Epithelial cell of proximal tubule (primary cell): Measurements from ENCODE around the gene DAPK1. TPM values are rescaled to one million over a fixed set of nuclear protein-coding genes. Genes with fewer than 3 reads are reported as not detected.

Experiments
- DNase-seq: peaks from one replicate; pipeline ENCODE4 v3.0.0-alpha.2; 2011; ENCODE audit warnings: low read depth
- H3K4me3 ChIP-seq: 2 replicates; pipeline ENCODE4 v1.5.1; 2011; ENCODE audit warnings: low read depth, mild to moderate bottlenecking, low read length
- total RNA-seq: library from RNA; depleted of rRNA; stranded (reverse); fragments of >200 nt; gene quantifications from 2 replicates; pipeline ENCODE4 v1.2.3, GENCODE V29; 2015
- TF ChIP-seq, protein P1 (sequence below): conservative IDR thresholded peaks from 2 replicates; pipeline ENCODE4 v1.5.1; 2012; ENCODE audit warnings: low read depth, mild to moderate bottlenecking, low read length

The DAPK1 gene
- total RNA-seq, 1 donor from 2014 or later, result 46.3 TPM

DNA sequence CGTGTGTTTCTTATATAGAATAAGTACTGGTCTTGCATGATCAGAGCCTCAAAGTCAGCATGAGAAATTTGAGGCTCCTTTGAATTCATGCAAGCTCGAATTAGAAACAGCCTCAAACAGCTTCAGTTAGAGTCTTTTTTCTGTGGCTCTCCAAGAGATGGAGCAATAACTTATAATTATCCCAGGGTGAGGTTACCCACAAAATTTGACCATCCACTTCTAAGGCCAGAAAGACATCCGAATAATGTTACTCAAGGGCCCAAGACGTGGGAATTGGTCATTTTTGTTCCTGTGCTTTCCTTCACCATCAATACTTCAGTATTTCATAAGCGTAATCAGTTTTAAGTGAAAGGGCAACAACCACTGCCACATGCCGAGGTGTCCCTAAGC, 89.7 kb downstream of the DAPK1 start:
- no peak overlapping the region for H3K4me3 ChIP-seq
- no peak for DNase-seq
- TF ChIP-seq, protein P1, sequence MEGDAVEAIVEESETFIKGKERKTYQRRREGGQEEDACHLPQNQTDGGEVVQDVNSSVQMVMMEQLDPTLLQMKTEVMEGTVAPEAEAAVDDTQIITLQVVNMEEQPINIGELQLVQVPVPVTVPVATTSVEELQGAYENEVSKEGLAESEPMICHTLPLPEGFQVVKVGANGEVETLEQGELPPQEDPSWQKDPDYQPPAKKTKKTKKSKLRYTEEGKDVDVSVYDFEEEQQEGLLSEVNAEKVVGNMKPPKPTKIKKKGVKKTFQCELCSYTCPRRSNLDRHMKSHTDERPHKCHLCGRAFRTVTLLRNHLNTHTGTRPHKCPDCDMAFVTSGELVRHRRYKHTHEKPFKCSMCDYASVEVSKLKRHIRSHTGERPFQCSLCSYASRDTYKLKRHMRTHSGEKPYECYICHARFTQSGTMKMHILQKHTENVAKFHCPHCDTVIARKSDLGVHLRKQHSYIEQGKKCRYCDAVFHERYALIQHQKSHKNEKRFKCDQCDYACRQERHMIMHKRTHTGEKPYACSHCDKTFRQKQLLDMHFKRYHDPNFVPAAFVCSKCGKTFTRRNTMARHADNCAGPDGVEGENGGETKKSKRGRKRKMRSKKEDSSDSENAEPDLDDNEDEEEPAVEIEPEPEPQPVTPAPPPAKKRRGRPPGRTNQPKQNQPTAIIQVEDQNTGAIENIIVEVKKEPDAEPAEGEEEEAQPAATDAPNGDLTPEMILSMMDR, result no peak

DNA sequence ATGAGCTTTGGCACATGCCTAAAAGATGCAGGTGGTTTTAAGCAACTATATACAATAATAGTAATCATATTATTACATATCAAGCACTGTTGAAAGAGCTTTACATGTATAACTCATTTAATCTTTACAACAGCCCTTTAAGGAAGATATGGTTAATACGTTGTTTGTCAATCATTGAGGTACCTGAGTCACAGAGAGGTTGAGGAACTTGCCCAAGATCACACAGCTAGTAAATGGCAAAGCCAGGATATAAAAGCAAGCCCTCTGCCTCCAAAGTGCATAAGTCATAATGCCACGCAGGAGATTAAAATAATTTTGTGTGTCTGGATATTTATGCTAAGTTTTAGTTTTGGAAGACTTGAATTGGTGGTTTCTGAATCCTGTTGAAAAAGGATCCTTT, 90.2 kb downstream of the DAPK1 start:
- TF ChIP-seq, protein P1, result no peak
- H3K4me3 ChIP-seq, result no peak overlapping the region
- no peak for DNase-seq

DNA sequence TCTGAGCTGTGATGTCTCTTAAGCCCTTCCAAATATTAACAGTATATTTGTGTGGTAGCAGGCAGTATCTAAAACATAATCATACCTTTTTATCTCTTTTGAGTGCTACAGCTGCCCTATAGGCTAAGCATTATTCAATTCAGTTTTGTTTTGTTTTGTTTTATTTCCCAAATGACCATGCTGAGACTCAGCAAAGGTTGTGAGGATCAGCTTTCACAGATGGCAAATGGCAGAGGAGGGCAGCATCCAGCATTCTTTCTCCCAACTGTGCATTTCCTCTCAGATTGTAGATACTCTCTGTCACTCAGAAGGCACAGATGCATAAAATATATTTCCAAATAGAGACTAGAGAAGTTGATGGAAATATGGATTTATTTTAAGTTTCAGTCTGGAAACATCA, 90.7 kb downstream of the DAPK1 start:
- H3K4me3 ChIP-seq, result no peak overlapping the region
- TF ChIP-seq, protein P1, result no peak
- DNase-seq, result no peak

DNA sequence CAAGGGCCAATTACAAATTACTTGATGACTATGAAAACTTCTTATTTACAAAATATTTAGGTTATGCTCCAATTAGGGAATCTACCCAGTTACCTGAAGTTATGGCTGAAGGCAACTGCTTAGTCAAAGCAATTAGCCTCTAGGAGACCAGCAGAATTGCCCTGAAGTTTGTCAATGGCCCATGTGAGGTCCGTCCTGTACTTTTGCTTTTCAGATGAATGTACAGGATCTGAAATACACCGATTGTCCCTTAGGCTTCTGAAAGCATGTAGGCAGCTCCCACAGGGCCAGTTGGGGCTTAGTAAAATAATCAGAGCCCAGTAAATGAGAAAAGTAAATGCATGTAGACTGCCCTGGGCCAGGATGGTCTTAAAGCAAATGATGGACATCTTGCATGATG, 93.3 kb downstream of the DAPK1 start:
- no peak overlapping the region for H3K4me3 ChIP-seq
- no peak for DNase-seq
- TF ChIP-seq, protein P1, result no peak

DNA sequence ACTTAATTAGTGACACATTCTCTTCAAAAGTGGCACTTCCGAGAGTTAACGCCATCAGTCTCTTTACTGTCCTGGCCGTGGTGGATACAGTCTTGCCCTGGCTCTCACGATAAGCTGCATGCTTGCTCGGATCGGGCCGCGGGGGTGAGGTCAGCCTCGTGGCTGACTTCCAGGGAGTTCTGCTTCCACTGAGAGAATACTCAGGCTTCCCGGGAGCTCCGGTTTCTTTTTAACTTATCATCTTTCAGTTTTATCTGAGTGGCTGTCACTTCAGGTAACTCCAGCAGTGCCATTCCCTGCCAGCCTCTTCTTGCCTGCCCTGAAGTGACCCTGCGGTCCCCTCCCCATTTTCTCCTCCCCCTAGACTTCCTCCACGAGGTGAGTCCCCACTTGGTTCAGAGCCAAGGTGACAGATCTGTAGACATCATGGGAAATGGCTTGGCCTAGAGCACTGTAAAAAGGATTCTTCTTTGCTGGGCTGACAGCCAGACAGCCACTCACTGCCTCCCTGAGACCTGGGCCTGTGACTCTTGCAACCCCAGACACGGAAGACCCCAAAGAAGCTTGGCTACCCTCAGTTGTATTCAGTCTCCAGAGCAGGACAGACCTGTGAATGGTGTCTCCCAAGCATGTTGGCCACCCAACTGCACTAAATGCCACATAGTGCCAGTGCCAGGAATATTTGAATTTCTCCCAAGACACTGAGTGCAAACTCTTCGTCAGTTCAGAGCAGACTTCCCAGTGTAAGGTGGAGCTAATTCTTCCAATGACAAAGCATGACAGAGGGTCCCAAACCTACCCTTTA, 95.1 kb downstream of the DAPK1 start:
- DNase-seq, result no peak
- H3K4me3 ChIP-seq, result peak overlapping the region; percentile 26
- TF ChIP-seq, protein P1, result no peak

DNA sequence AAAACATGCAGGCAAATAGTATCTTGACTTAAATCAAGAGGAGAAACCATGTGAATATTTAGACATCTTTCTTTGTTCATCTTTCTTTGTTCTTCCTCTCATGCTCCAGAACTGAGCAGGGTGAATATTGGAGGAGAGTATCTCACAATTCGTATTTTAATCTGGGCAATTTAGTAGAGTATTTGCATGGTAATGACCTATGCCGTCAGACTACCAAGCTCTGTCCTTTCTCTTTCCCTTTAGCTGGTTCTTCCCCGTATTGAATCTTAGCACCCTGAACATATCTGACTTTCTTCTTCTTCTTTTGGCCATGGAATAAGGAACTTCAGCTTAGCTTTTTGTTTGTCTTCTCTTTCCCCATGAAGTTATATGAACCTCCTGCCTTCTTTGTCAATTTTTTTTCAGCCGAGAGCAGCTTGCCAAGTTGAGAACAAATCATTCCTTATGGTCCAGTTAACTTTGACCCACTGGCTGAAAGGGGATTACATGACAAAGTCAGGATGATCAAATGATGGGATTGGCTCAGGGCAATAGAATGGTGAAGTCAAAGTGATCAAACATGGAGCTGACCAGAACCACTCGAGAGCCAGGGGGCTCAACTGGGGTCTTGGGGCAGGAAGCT, 95.8 kb downstream of the DAPK1 start:
- no peak overlapping the region for H3K4me3 ChIP-seq
- TF ChIP-seq, protein P1, result no peak

More for the DNA sequence above, 95.8 kb downstream of the DAPK1 start:
- DNase-seq, result no peak
